ENCODE measurements around the gene NHEJ1. TPM values are rescaled to one million over a fixed set of nuclear protein-coding genes. Genes with fewer than 3 reads are reported as not detected.

NHEJ1 gene, protein sequence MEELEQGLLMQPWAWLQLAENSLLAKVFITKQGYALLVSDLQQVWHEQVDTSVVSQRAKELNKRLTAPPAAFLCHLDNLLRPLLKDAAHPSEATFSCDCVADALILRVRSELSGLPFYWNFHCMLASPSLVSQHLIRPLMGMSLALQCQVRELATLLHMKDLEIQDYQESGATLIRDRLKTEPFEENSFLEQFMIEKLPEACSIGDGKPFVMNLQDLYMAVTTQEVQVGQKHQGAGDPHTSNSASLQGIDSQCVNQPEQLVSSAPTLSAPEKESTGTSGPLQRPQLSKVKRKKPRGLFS
- total RNA-seq (2016; rRNA removed; fragmentation: Illumina TruSeq; extraction: Trizol), result 30.7 and 42.1 TPM in 2 replicates
- total RNA-seq (2016; cell fraction: cytosol; rRNA removed; fragmentation: Illumina TruSeq; extraction: Trizol; ENCODE audit: low read depth), result 6.5 and 7.7 TPM in 2 replicates
- total RNA-seq (2016; cell fraction: insoluble cytoplasmic fraction; rRNA removed; fragmentation: Illumina TruSeq; extraction: Trizol), result 30.0 and 42.5 TPM in 2 replicates
- total RNA-seq (2016; cell fraction: membrane; rRNA removed; fragmentation: Illumina TruSeq; extraction: Trizol), result 17.1 and 17.3 TPM in 2 replicates
- 16.1 and 17.3 TPM in 2 replicates for total RNA-seq (2016; cell fraction: nucleus; rRNA removed; fragmentation: Illumina TruSeq; extraction: Trizol)
- 23.8 and 30.0 TPM in 2 replicates for polyA plus RNA-seq (2011; rRNA removed)
- 23.3 and 26.7 TPM in 2 replicates for polyA plus RNA-seq (2011; cell fraction: cytosol; rRNA removed)
- polyA plus RNA-seq (2011; cell fraction: nucleus; rRNA removed), result 12.3 and 14.8 TPM in 2 replicates
- polyA plus RNA-seq (2012), result 20.2 and 22.8 TPM in 2 replicates
- polyA plus RNA-seq (2016; cell fraction: cytosol; fragmentation: Illumina TruSeq; extraction: Trizol; ENCODE audit: low read depth), result 5.5 and 6.1 TPM in 2 replicates
- polyA plus RNA-seq (2016; cell fraction: insoluble cytoplasmic fraction; fragmentation: Illumina TruSeq; extraction: Trizol; ENCODE audit: low read depth), result 35.8 and 40.0 TPM in 2 replicates
- 11.3 and 13.4 TPM in 2 replicates for polyA plus RNA-seq (2016; cell fraction: membrane; fragmentation: Illumina TruSeq; extraction: Trizol; ENCODE audit: low read depth)
- polyA plus RNA-seq (2016; cell fraction: nucleus; fragmentation: Illumina TruSeq; extraction: Trizol; ENCODE audit: insufficient read depth, low read depth), result 14.3 and 14.5 TPM in 2 replicates
- 47.0 and 114 TPM in 2 replicates for polyA minus RNA-seq (2011; rRNA and poly(A)+ RNA removed; ENCODE audit: low replicate concordance)
- 20.4 and 25.8 TPM in 2 replicates for polyA minus RNA-seq (2011; cell fraction: cytosol; rRNA and poly(A)+ RNA removed)
- 19.6 and 28.0 TPM in 2 replicates for polyA minus RNA-seq (2011; cell fraction: nucleus; rRNA and poly(A)+ RNA removed)
- Bru-seq, nascent RNA, result percentile 87 among the genes with signal in this experiment
- BruChase-seq, experiment 1, labeled RNA remaining after a 6-hour chase, result percentile 96 among the genes with signal in this experiment
- percentile 95 among the genes with signal in this experiment for BruChase-seq, experiment 2, labeled RNA remaining after a 2-hour chase
- long read RNA-seq, experiment 1, transcript NHEJ1-201 (8 exons, 2,094 nt), result major isoform, 27 of 36 reads
- long read RNA-seq, experiment 1, partial matches to known transcripts, result 2 of 36 reads
- long read RNA-seq, experiment 1, other reads (novel, unspliced or antisense), result 6 of 36 reads
- long read RNA-seq, experiment 2, transcript NHEJ1-201 (8 exons, 2,094 nt), result major isoform, 36 of 59 reads
- long read RNA-seq, experiment 2, partial matches to known transcripts, result 1 of 59 reads
- long read RNA-seq, experiment 2, other reads (novel, unspliced or antisense), result 22 of 59 reads

DNA sequence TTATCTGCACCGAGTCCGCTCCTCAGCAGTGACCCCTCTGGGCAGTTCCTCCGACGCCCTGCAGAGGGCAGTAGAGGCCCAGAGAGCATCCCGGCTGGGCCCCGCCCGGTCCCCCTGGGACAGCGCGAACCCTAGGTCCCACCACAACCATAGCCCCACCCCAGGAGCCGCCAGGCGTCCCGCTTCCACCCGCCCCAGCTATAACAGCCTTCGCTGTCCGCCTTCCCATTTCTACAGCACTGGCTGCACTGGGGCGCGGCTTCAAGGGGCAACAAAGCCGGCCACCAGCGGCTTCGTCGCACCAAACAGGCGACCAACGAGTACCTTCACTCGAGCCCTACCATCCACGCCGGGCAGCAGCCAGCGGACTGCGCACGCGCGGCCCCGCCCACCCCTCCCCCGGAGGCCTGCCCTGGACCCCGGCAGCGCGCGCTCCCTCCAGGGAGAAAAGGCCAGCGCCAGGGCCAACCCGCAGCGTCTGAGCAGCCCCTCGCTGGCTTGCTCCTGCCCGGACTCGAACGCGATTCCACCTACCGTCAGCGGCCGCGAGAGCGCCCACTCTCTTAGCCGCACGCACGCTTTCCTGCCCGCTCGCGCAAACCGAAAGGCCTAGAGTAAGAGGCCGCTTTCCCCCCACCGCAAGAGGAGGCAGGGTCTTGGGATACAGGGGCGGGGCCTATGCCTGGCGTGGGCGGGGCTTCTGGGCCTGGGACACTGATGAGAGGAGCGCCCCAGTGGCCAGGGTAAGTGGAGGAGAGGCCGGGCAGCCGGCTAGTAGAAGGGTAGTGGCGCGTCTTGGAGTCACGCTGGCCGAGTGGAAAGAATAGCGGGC lies at the start of gene NHEJ1:
Gene NHEJ1, minus strand, starts transcription at position 630 of the 832 bp plus-strand sequence. CDS start 2,453 bp downstream, outside the sequence.
- DNase-seq (ENCODE audit: low spot score), result peak; percentile 90
- ChIA-PET CTCF (ENCODE audit: low intra/inter-chr PET ratio, low total read pairs) (interaction anchor here (0.6 to 4.4 kb wide), 9 partner anchors 10 to 192 kb away, joined by 3 to 50 read pairs (median 6); partner anchors contain the start of genes DNAJB2 and RETREG2), POLR2A (interaction anchor here (0.7 to 3.7 kb wide), 5 partner anchors 16 to 226 kb away, joined by 3 to 14 read pairs (median 4); partner anchors contain the start of genes CNPPD1, DNAJB2 and ZFAND2B)
- H3K27me3 ChIP-seq (ENCODE audit: control insufficient read depth in 1 of 2, insufficient read depth in 2 of 2, low read length in 2 of 2), result no peaks in the 10 kb centered on the region
- H3K4me2 ChIP-seq (ENCODE audit: low read depth, low read length), result peak within 1 kb of the TSS; percentile 97
- peak within 1 kb of the TSS; percentile 93 for H3K27ac ChIP-seq (ENCODE audit: extremely low read length, insufficient read depth, low read length)
- H3K9ac ChIP-seq (ENCODE audit: insufficient read depth, low read depth, low read length), result peak within 1 kb of the TSS; percentile 86
- H3K4me1 ChIP-seq (ENCODE audit: insufficient read depth, low read length), result peaks cover 18% of the 10 kb centered on the region
- intact Hi-C loops (cut with micrococcal nuclease; ENCODE audit: unreplicated experiment) (loop anchor here (1.0 to 2.0 kb wide), 6 partner anchors 16 to 192 kb away; partner anchors contain the start of genes ABCB6 and CNPPD1), in situ Hi-C loops (cut with HindIII; ENCODE audit: extremely low pct_ligation_motif_present, low pct_unique_long_range_greater_than_20kb) (no loop called here)
- no peaks in the 10 kb centered on the region for H3K9me3 ChIP-seq (ENCODE audit: low read length)
- FAIRE-seq, result peak; percentile 42
- H3K36me3 ChIP-seq (replicated peaks in 1 of 2; ENCODE audit: control insufficient read depth in 1 of 2, insufficient read depth in 2 of 2, low read length in 2 of 2), result peaks cover 4 to 17% of the 10 kb centered on the region in 2 experiments
- no TSS peak for BruUV-seq (replicated peaks)
- H2AFZ ChIP-seq (ENCODE audit: low read length), result no peak within 1 kb of the TSS
- H4K20me1 ChIP-seq (ENCODE audit: insufficient read depth, low read length), result no peaks in the 10 kb centered on the region
- peak; percentile 91 for ATAC-seq
- H3K79me2 ChIP-seq (ENCODE audit: insufficient read depth, low read length), result no peaks in the 10 kb centered on the region
- peak within 1 kb of the TSS; percentile 76 to 94 (median 86) for H3K4me3 ChIP-seq (replicated peaks in 1 of 3; ENCODE audit: insufficient read depth in 1 of 3, low read depth in 2 of 3, low read length in 3 of 3)
- WGBS (ENCODE audit: low lambda C conversion rate), result 1% methylated on average over 36 of the region's 70 CpGs
- TF ChIP-seq, protein P1, sequence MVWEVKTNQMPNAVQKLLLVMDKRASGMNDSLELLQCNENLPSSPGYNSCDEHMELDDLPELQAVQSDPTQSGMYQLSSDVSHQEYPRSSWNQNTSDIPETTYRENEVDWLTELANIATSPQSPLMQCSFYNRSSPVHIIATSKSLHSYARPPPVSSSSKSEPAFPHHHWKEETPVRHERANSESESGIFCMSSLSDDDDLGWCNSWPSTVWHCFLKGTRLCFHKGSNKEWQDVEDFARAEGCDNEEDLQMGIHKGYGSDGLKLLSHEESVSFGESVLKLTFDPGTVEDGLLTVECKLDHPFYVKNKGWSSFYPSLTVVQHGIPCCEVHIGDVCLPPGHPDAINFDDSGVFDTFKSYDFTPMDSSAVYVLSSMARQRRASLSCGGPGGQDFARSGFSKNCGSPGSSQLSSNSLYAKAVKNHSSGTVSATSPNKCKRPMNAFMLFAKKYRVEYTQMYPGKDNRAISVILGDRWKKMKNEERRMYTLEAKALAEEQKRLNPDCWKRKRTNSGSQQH (CRISPR knock-in tag; IDR thresholded peaks at IDR 0.05; ENCODE audit: low read depth), result 0 out of 2 replicates have a peak, but pooled peaks have one; percentile 34
- TF ChIP-seq, protein P2, sequence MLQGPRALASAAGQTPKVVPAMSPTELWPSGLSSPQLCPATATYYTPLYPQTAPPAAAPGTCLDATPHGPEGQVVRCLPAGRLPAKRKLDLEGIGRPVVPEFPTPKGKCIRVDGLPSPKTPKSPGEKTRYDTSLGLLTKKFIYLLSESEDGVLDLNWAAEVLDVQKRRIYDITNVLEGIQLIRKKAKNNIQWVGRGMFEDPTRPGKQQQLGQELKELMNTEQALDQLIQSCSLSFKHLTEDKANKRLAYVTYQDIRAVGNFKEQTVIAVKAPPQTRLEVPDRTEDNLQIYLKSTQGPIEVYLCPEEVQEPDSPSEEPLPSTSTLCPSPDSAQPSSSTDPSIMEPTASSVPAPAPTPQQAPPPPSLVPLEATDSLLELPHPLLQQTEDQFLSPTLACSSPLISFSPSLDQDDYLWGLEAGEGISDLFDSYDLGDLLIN (CRISPR knock-in tag; IDR thresholded peaks at IDR 0.05; ENCODE audit: borderline replicate concordance), result peak; percentile 72; the same call in 1 of the 2 replicates
- TF ChIP-seq, protein P3, sequence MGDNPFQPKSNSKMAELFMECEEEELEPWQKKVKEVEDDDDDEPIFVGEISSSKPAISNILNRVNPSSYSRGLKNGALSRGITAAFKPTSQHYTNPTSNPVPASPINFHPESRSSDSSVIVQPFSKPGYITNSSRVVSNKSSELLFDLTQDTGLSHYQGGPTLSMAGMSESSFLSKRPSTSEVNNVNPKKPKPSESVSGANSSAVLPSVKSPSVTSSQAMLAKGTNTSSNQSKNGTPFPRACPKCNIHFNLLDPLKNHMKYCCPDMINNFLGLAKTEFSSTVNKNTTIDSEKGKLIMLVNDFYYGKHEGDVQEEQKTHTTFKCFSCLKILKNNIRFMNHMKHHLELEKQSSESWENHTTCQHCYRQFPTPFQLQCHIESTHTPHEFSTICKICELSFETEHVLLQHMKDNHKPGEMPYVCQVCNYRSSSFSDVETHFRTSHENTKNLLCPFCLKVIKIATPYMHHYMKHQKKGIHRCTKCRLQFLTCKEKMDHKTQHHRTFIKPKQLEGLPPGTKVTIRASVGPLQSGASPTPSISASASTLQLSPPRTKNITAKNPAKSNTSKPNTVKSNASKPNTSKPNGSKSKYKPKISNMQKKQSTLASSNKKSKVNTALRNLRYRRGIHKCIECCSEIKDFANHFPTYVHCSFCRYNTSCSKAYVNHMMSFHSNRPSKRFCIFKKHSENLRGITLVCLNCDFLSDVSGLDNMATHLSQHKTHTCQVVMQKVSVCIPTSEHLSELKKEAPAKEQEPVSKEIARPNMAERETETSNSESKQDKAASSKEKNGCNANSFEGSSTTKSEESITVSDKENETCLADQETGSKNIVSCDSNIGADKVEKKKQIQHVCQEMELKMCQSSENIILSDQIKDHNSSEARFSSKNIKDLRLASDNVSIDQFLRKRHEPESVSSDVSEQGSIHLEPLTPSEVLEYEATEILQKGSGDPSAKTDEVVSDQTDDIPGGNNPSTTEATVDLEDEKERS (CRISPR knock-in tag; IDR thresholded peaks at IDR 0.05), result peak; percentile 66; the same call in 1 of the 2 replicates
- TF ChIP-seq FOXK1 (CRISPR knock-in tag; IDR thresholded peaks at IDR 0.05; ENCODE audit: borderline replicate concordance, low read depth) (peak; percentile 34; the same call in 1 of the 2 replicates), WIZ (CRISPR knock-in tag; IDR thresholded peaks at IDR 0.05) (peak; percentile 78; the same call in 1 of the 2 replicates), POLR2AphosphoS2 (IDR thresholded peaks at IDR 0.05; ENCODE audit: low read depth, low read length) (no peak)

Measured in HepG2 (cell line).